GM18868 (cell line): Measurements from ENCODE around the gene ACAP1.
"Not testable (repeated sequence)": the region's sequence is repeated elsewhere in the genome, so short reads cannot be mapped to it uniquely, and the experiment has no call there.

Experiments
- ATAC-seq: cut with Tn5 transposase; IDR thresholded peaks from one replicate; pipeline ENCODE4 v1.9.1; 2021; ENCODE audit warnings: mild to moderate bottlenecking, moderate library complexity; ENCODE audit not compliant: unreplicated experiment

Gene ACAP1

DNA sequence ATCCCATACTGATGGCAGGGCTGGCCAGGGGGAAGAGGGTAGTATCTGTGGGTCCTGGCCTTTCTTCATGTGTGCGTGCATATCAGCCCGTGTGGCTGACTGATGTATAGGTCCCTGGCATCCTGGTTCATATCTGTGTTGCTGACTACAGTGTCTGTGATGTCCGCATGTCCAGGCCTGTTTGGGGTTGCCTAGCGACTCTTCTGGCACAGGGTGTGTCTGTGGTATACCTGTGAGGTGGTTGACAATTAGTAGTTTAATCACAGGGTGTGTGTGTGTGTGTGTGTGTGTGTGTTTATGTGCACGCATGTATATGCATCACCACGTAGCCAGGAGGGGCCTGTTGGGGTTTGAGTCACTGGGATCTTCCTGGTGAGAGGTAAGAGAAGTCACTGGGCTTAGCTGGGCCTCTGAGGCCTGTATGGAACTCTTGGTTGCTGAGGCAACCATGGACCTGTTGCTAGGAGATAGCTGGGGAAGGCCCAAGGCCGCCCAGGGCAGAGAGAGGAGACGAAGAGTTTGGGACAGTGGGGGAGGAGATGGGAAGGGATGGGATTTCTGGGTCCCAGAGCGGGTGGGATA lies 18.0 kb downstream of the ACAP1 start:
- ATAC-seq = no peak

DNA sequence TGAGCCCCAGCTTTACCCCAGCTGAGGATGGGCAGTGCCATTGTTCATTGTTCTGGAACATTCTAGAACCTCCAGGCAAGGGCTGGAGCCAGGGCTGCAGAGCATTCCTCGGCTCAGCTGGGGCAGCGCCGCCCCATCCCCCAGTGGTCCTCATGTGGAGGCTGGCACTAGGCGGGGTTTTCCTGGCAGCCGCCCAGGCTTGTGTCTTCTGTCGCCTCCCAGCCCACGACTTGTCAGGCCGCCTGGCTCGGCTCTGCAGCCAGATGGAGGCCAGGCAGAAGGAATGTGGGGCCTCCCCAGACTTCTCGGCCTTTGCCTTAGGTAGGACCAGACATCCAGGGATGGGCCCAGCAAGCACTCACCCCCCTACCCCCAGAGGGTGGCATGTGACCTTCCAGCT lies 18.7 kb downstream of the ACAP1 start, which contains the start of gene TMEM95:
TSS of gene TMEM95 (plus strand) at position 104 of the 400 bp plus-strand sequence. CDS start at position 153, 49 bp downstream.
- no peak for ATAC-seq

GRCh38 chr17:7355573-7355972 lies 19.2 kb downstream of the ACAP1 start:
- ATAC-seq = no peak

DNA sequence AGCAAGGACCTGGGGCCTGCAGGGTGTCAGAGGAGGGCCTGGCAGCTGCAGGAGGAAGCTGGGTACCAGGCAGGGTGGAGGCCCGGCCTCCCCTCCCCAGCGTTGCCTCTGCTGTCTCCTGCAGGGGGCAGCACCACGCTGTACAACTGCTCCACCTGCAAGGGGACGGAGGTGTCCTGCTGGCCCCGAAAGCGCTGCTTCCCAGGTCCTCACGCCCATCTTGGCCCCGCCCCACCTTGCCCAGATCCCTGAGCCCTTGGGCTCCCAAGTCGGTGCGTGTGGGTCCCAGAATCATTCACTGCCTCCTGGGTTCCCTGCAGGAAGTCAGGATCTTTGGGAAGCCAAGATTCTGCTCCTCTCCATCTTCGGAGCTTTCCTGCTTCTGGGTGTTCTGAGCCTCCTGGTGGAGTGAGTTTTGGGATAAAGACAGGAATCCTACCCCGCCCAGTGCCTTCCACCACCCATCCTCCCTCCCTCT lies 19.8 kb downstream of the ACAP1 start:
- no peak for ATAC-seq

DNA sequence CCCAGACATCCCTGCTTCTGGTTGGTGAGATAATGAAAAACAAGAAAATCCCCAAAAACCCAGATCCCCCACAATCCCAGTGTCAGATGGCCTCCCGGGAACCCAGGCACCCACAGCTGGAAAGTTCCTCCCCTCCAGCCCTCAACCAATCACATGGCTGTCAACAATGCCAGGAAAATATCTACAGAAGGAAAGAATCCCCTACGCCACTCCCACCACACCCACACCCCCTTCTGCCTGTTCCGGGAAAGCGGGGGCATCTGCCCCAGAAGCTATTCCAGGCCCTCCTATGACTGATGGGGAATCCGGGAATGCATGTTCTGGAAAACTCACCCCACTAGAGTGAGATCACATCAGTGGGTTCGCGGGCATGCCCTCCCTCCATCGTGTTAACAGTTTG lies 20.4 kb downstream of the ACAP1 start:
- ATAC-seq = no peak

DNA sequence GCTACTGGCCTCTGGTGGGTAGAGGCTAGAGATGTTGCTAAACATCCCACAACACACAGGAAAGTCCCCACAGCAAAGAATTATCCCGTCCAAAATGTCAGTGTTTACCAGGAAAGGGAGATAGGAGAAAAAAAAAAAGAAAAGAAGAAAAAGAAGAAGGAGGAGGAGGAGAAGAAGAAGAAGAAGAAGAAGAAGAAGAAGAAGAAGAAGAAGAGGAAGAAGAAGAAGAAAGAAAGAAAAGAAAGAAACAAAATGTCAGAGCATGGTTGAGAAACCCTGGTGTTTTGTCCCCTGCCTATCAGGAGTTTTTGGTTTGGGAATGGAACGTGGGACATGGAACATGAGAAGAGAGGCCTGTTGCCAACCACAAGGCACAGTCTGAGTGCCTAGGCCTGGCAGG lies 21.1 kb downstream of the ACAP1 start:
- no peak for ATAC-seq

GRCh38 chr17:7361906-7362305 lies 25.6 kb downstream of the ACAP1 start:
- no peak for ATAC-seq

DNA sequence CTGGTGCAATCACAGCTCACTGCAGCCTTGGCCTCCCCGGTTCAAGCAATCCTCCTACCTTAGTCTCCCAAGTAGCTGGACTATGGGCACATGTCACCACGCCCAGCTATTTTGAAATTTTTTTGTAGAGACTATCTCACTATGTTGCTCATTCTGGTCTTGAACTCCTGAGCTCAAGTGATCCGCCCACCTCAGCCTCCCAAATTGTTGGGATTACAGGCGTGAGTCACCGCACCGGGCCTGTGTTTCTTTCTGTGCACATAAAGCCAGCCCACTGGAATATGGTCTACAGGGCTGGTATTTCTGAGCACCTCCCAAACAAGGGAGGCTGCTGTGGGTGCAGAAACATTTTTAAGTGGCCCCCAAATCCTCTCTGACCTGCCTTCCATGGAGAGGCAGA lies 27.0 kb downstream of the ACAP1 start:
- ATAC-seq = no peak

- ATAC-seq = not testable (repeated sequence)
Observed at GRCh38 chr17:7365963-7366362, 29.6 kb downstream of the ACAP1 start.

- ATAC-seq = no peak
Observed at GRCh38 chr17:7367083-7367482, 30.8 kb downstream of the ACAP1 start.

DNA sequence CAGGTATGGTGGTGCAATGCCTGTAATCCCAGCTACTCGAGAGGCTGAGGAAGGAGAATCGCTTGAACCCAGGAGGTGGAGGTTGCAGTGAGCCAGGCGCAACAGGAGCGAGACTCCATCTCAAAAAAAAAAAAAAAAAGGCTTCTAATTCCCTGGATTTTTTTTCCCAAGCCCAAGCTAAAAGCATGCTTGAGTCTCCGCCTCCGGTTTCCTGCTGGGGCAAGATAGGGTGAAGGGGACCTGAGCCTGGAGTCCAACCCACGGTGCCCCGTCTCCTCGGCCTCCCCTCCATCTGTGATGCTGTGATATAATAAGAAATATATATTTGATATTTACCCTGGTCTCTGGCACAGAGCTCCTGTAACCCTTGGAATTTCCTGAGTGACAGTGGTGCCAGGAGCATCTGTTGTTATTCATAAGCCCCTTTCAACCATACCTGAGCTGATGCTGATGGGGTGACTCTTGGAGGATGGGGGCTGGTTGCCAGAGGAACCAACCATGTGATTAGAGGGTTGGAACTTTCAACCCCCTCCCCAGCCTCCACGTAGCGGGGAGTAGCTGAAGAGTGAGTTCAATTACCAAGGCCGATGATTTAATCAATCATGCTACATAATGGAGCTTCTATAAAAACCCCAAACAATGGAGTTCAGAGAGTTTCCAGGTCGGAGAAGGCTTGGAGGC lies 31.7 kb downstream of the ACAP1 start:
- ATAC-seq = no peak

GRCh38 chr17:7368599-7368994 lies 32.3 kb downstream of the ACAP1 start:
- not testable (repeated sequence) for ATAC-seq

- no peak for ATAC-seq
Observed at GRCh38 chr17:7369825-7370224, 33.5 kb downstream of the ACAP1 start.

DNA sequence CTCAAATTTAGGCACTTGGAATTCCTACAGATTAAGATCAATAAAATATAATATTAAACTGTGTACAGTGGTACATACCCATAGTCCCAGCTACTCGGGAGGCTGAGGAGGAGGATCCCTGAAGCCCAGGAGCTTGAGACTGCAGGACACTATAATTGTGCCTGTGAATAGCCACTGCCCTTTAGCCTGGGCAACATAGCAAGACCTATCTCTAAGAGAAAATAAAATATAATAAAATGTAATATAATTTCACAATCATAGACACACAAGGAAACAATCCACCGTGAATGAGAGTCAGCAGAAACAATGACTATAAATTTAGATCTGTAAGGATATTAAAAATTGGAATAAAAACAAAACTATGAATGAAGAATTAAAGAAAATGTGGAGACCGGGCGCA lies 34.5 kb downstream of the ACAP1 start:
- no peak for ATAC-seq

DNA sequence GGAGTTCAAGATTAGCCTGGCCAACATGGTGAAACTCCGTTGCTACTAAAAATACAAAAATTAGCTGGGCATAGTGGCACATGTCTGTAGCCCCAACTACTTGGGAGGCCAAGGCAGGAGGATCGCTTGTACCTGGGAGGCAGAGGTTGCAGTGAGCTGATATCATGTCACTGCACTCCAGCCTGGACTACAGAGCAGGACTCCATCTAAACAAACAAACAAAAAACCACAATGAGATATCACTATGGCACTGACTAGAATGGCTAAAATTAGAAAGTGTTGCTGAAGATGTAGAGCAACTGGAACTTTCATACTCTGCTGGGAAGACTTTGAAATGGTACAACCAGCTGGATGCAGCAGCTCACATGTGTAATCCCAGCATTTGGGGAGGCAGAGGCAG lies 38.0 kb downstream of the ACAP1 start:
- ATAC-seq = no peak

GRCh38 chr17:7379134-7379533 lies 42.8 kb downstream of the ACAP1 start:
- ATAC-seq = no peak

GRCh38 chr17:7380321-7380720 lies 44.0 kb downstream of the ACAP1 start:
- ATAC-seq = no peak

DNA sequence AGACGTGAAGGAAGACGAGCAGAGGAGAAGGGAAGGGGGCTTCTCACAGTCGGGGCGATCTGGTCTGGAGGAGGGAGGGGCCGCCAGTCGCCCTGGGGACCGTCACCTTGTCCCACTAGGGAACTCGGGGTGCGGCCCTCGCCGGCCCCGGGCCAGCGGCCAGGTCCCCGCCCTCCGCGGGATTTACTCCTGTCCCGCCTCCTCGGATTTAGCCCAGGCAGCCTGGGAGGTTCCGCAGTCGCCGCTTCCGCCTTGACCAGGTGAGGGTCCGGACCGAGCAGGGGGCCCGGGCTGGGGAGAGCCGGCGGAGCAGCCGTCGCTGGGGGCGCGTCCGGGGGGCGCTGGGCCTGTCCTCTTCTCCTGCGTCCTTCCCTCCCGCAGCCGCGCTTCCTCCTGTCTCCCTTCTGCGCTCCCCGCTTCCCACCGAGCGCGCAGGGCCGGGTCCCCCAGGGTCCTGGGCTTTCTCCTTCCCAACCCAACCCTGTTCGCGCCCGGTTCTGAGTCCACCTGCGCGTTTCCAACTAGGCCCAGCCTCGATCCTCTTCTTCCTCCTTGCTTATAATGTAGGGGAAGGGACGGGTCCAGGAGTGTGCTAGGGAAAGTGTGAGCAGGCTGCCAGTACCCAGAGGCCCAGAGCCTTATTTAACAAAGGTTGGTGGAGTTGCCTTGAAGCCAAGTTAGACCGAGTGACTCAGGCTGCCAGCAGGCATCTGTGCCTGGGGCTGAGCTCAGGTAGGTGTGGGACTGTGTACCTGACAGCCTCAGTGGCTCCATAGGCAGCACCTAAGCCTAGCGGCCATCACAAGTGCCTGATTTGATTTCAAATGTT lies 44.7 kb downstream of the ACAP1 start, which contains the start of gene TNK1:
TSS of gene TNK1 (plus strand) at position 235 of the 829 bp plus-strand sequence. CDS start 1,838 bp downstream, outside the sequence.
- no peak for ATAC-seq

- no peak for ATAC-seq
Observed at GRCh38 chr17:7382901-7383300, 46.6 kb downstream of the ACAP1 start.

DNA sequence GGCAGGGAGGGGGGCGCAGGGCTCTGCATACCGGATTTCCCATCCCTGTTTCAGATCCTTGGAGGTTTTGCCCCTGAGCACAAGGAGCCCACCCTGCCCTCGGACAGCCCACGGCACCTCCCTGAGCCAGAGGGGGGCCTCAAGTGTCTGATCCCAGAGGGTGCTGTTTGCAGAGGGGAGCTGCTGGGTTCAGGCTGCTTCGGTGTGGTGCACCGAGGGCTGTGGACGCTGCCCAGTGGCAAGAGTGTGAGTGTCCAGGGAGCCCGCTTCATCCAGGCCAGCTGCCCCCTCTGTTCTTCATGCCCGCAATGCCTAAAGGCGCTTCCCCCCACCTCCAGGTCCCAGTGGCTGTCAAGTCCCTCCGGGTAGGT lies 47.0 kb downstream of the ACAP1 start:
- ATAC-seq = no peak

DNA sequence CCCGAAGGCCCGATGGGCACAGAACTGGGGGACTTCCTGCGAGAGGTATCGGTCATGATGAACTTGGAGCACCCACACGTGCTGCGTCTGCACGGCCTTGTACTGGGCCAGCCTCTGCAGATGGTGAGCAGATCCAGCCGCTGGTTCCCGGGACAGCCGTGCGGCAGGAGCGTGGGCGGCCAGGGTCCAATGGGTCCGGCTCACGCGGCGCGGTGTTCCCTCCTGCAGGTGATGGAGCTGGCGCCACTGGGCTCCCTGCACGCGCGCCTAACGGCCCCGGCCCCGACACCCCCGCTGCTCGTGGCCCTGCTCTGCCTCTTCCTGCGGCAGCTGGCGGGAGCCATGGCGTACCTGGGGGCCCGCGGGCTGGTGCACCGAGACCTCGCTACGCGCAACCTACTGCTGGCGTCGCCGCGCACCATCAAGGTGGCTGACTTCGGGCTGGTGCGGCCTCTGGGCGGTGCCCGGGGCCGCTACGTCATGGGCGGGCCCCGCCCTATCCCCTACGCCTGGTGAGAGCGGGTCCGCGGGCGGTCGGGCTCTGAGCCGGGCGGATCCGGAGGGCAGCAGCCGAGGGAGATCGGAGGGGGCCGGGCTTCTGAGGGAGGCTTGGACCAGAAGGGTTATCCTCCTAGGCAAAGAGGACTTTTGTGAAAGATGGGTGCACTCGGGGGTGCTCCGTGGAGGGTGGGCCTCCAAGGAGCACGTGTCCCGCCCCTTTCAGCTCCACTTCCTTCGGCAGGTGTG lies 47.6 kb downstream of the ACAP1 start:
- peak; percentile 74 for ATAC-seq
